Measurements from ENCODE around the gene SLC7A7. TPM values are rescaled to one million over a fixed set of nuclear protein-coding genes. Genes with fewer than 3 reads are reported as not detected.

SLC7A7 gene
- total RNA-seq, 1 experiment from 2014 or later, result 2.3 TPM

DNA sequence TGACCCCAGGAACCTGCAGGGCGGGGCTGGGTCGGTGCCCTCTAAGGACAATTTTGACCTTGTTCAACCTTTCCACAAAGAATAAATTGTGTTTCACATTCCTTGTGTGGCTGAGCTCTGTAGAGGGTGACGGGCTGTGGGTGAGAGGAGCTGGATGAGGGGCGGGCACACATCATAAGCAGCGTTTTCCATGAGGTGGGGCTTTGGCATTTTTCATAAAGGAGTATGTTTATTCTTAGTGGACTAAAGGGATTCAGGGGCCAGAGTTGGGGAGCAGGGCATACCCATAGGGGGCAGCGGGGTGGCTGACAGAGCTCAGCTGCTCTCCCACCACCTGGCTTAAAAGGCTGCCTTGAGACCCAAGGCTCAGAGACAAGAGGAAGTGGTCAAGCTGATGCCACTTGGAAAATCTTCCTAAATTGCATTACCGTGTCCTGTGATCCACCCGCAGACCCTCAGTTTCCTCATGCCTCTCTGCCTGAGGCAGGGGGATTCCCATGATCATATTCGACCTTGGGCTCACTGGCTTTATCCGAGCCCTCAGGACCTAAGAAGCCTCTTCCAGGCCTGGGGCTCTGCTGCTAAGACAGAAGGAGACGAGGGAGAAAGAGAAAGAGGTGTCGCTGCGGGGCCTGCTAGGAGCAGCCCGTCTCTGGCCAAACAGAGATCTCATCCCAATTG lies 32.6 kb upstream of the SLC7A7 start:
- Histone ChIP-seq H3K27me3 (replicated peaks; ENCODE audit: insufficient read depth, low read depth, low read length, poor library complexity) (no peaks in the 10 kb centered on the region), H3K4me1 (ENCODE audit: insufficient read depth, low read length, poor library complexity, severe bottlenecking) (peaks cover 24% of the 10 kb centered on the region), H3K9me3 (ENCODE audit: low read depth, low read length, poor library complexity, severe bottlenecking) (no peaks in the 10 kb centered on the region), H3K4me3 (ENCODE audit: low read depth, low read length, poor library complexity, severe bottlenecking) (no peak overlapping the region), H3K36me3 (ENCODE audit: insufficient read depth, low read length, poor library complexity, severe bottlenecking) (peaks cover 34% of the 10 kb centered on the region), H3K27ac (ENCODE audit: low read depth, low read length, poor library complexity, severe bottlenecking) (peak overlapping the region; percentile 77)
- CTCF ChIA-PET, result no interaction called here
- POLR2A ChIA-PET (ENCODE audit: low non-redundant PET), result no interaction called here
- BruUV-seq (replicated peaks), result no TSS peak
- no peak for DNase-seq (ENCODE audit: low spot score)
- no peak for TF ChIP-seq EZH2 (IDR thresholded peaks at IDR 0.05; ENCODE audit: borderline replicate concordance, low read depth, low read length, poor library complexity, severe bottlenecking)
- TF ChIP-seq, protein P1, sequence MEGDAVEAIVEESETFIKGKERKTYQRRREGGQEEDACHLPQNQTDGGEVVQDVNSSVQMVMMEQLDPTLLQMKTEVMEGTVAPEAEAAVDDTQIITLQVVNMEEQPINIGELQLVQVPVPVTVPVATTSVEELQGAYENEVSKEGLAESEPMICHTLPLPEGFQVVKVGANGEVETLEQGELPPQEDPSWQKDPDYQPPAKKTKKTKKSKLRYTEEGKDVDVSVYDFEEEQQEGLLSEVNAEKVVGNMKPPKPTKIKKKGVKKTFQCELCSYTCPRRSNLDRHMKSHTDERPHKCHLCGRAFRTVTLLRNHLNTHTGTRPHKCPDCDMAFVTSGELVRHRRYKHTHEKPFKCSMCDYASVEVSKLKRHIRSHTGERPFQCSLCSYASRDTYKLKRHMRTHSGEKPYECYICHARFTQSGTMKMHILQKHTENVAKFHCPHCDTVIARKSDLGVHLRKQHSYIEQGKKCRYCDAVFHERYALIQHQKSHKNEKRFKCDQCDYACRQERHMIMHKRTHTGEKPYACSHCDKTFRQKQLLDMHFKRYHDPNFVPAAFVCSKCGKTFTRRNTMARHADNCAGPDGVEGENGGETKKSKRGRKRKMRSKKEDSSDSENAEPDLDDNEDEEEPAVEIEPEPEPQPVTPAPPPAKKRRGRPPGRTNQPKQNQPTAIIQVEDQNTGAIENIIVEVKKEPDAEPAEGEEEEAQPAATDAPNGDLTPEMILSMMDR (conservative IDR thresholded peaks at IDR 0.05; ENCODE audit: low read depth, low read length), result no peak
- intact Hi-C loops (cut with micrococcal nuclease; ENCODE audit: unreplicated experiment), result no loop called here

DNA sequence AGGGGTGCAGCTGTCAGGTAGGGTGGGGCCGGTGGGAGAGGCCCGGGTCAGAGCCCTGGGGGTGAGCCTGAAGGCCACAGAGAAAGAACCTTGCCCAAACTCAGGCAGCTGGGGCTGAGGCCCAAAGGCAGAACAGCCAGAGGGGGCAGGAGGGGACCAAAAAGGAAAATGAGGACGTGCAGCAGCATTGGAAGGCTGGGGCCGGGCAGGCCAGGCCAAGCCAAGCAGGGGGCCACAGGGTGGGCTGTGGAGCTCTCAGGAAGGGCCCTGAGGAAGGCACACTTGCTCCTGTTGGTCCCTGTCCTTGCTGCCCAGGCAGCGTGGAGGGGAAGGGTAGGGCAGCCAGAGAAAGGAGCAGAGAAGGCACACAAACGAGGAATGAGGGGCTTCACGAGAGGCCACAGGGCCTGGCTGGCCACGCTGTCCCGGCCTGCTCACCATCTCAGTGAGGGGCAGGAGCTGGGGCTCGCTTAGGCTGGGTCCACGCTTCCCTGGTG lies 31.6 kb upstream of the SLC7A7 start:
- H3K27ac ChIP-seq (ENCODE audit: low read depth, low read length, poor library complexity, severe bottlenecking), result no peak overlapping the region
- no peaks in the 10 kb centered on the region for H3K27me3 ChIP-seq (replicated peaks; ENCODE audit: insufficient read depth, low read depth, low read length, poor library complexity)
- TSS peak; percentile 42 for BruUV-seq (replicated peaks)
- intact Hi-C loops (cut with micrococcal nuclease; ENCODE audit: unreplicated experiment), result no loop called here
- H3K4me3 ChIP-seq (ENCODE audit: low read depth, low read length, poor library complexity, severe bottlenecking), result no peak overlapping the region
- H3K4me1 ChIP-seq (ENCODE audit: insufficient read depth, low read length, poor library complexity, severe bottlenecking), result peaks cover 22% of the 10 kb centered on the region
- H3K9me3 ChIP-seq (ENCODE audit: low read depth, low read length, poor library complexity, severe bottlenecking), result no peaks in the 10 kb centered on the region
- ChIA-PET CTCF (no interaction called here), POLR2A (ENCODE audit: low non-redundant PET) (no interaction called here)
- H3K36me3 ChIP-seq (ENCODE audit: insufficient read depth, low read length, poor library complexity, severe bottlenecking), result peaks cover 43% of the 10 kb centered on the region
- DNase-seq (ENCODE audit: low spot score), result no peak
- TF ChIP-seq, protein P1 (conservative IDR thresholded peaks at IDR 0.05; ENCODE audit: low read depth, low read length), result no peak
- no peak for TF ChIP-seq EZH2 (IDR thresholded peaks at IDR 0.05; ENCODE audit: borderline replicate concordance, low read depth, low read length, poor library complexity, severe bottlenecking)

DNA sequence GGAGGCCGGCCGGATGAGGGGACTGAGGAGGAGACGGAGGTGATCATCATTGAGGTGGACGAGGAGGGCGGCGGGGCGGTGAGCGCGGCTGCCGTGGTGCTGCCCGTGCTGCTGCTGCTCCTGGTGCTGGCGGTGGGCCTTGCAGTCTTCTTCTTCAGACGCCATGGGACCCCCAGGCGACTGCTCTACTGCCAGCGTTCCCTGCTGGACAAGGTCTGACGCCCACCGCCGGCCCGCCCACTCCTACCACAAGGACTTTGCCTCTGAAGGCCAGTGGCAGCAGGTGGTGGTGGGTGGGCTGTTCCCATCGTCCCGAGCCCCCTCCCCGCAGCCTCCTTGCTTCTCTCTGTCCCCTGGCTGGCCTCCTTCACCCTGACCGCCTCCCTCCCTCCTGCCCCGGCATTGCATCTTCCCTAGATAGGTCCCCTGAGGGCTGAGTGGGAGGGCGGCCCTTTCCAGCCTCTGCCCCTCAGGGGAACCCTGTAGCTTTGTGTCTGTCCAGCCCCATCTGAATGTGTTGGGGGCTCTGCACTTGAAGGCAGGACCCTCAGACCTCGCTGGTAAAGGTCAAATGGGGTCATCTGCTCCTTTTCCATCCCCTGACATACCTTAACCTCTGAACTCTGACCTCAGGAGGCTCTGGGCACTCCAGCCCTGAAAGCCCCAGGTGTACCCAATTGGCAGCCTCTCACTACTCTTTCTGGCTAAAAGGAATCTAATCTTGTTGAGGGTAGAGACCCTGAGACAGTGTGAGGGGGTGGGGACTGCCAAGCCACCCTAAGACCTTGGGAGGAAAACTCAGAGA lies 30.8 kb upstream of the SLC7A7 start:
- POLR2A ChIA-PET (ENCODE audit: low non-redundant PET), result no interaction called here
- DNase-seq (ENCODE audit: low spot score), result no peak
- Histone ChIP-seq H3K9me3 (ENCODE audit: low read depth, low read length, poor library complexity, severe bottlenecking) (no peaks in the 10 kb centered on the region), H3K4me1 (ENCODE audit: insufficient read depth, low read length, poor library complexity, severe bottlenecking) (peaks cover 22% of the 10 kb centered on the region), H3K4me3 (ENCODE audit: low read depth, low read length, poor library complexity, severe bottlenecking) (no peak overlapping the region), H3K27ac (ENCODE audit: low read depth, low read length, poor library complexity, severe bottlenecking) (no peak overlapping the region), H3K36me3 (ENCODE audit: insufficient read depth, low read length, poor library complexity, severe bottlenecking) (peaks cover 52% of the 10 kb centered on the region), H3K27me3 (replicated peaks; ENCODE audit: insufficient read depth, low read depth, low read length, poor library complexity) (no peaks in the 10 kb centered on the region)
- no peak for TF ChIP-seq EZH2 (IDR thresholded peaks at IDR 0.05; ENCODE audit: borderline replicate concordance, low read depth, low read length, poor library complexity, severe bottlenecking)
- TF ChIP-seq, protein P1 (conservative IDR thresholded peaks at IDR 0.05; ENCODE audit: low read depth, low read length), result no peak
- CTCF ChIA-PET, result no interaction called here
- intact Hi-C loops (cut with micrococcal nuclease; ENCODE audit: unreplicated experiment), result no loop called here
- no TSS peak for BruUV-seq (replicated peaks)
